ENCODE results near the gene ZNF592.

GRCh38 chr15:84750583-84751092 lies 2.2 kb downstream of the ZNF592 start:
- TF ChIP-seq, protein P1, sequence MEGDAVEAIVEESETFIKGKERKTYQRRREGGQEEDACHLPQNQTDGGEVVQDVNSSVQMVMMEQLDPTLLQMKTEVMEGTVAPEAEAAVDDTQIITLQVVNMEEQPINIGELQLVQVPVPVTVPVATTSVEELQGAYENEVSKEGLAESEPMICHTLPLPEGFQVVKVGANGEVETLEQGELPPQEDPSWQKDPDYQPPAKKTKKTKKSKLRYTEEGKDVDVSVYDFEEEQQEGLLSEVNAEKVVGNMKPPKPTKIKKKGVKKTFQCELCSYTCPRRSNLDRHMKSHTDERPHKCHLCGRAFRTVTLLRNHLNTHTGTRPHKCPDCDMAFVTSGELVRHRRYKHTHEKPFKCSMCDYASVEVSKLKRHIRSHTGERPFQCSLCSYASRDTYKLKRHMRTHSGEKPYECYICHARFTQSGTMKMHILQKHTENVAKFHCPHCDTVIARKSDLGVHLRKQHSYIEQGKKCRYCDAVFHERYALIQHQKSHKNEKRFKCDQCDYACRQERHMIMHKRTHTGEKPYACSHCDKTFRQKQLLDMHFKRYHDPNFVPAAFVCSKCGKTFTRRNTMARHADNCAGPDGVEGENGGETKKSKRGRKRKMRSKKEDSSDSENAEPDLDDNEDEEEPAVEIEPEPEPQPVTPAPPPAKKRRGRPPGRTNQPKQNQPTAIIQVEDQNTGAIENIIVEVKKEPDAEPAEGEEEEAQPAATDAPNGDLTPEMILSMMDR (conservative IDR thresholded peaks at IDR 0.05 in 1 of 2, IDR thresholded peaks at IDR 0.05 in 1 of 2; ENCODE audit: extremely low read depth in 1 of 2, insufficient read depth in 1 of 2, low read depth in 1 of 2, low read length in 2 of 2), result no peak
- no peak for TF ChIP-seq EZH2 (IDR thresholded peaks at IDR 0.05; ENCODE audit: borderline replicate concordance, low read length)
